Activated CD4-positive, alpha-beta T cell treated with anti-CD3 and anti-CD28 coated beads for 36 hours (primary cell): Measurements from ENCODE around the gene CLECL1. TPM values are rescaled to one million over a fixed set of nuclear protein-coding genes. Genes with fewer than 3 reads are reported as not detected.
"Not testable (repeated sequence)": the region's sequence is repeated elsewhere in the genome, so short reads cannot be mapped to it uniquely, and the experiment has no call there.

ENCODE experiments used
- ATAC-seq: fragments of 200-7000 bp; cut with Tn5 transposase; one replicate; pipeline ENCODE4 v1.10.0; 2021; ENCODE audit warnings: mild to moderate bottlenecking, moderate library complexity
- CTCF ChIA-PET: fragments of 350-600 bp; sonication (Branson Sonifier 250); formaldehyde crosslinking; loops from one replicate; lab custom pipeline; 2021; ENCODE audit warnings: antibody characterized with exemption; lab: Charles Lee
- POLR2A ChIA-PET: fragments of 350-600 bp; sonication (Branson Sonifier 250); formaldehyde crosslinking; loops from one replicate; lab custom pipeline; 2021; ENCODE audit warnings: antibody characterized with exemption, inconsistent platforms; lab: Charles Lee
- DNase-seq: peaks from one replicate; pipeline ENCODE4 v3.0.0-alpha.2; 2020
- H3K27ac Mint-ChIP-seq: one replicate; pipeline ENCODE4 v1.8.0; 2021; ENCODE audit warnings: mixed read lengths
- H3K27me3 Mint-ChIP-seq: one replicate; pipeline ENCODE4 v1.8.0; 2021; ENCODE audit warnings: mixed read lengths
- H3K36me3 Mint-ChIP-seq: one replicate; pipeline ENCODE4 v1.8.0; 2021; ENCODE audit warnings: low read depth, mixed read lengths
- H3K4me1 Mint-ChIP-seq: one replicate; pipeline ENCODE4 v1.8.0; 2021; ENCODE audit warnings: mixed read lengths
- H3K4me3 Mint-ChIP-seq: one replicate; pipeline ENCODE4 v1.8.0; 2021; ENCODE audit warnings: mild to moderate bottlenecking, moderate library complexity, mixed read lengths
- H3K9me3 Mint-ChIP-seq: one replicate; pipeline ENCODE4 v1.8.0; 2021; ENCODE audit warnings: low read depth, mixed read lengths
- intact Hi-C, 2 experiments: fragments of 100-400 bp; cut with DNase I in 1 of 2; cut with micrococcal nuclease in 1 of 2; formaldehyde crosslinking; loops; one replicate each; pipeline versions ENCODE4 v1.14.2 to v1.15.1; 2022 to 2024; cut with DNase I, micrococcal nuclease
- total RNA-seq, 2 experiments: library from RNA; stranded (reverse); gene quantifications; one replicate each; pipeline ENCODE4 v1.2.3, GENCODE V29; 2021

CLECL1 gene
- total RNA-seq, 2 experiments from 2014 or later: 3.1 to 3.8 TPM

- no peak overlapping the region for H3K4me3 Mint-ChIP-seq
- ATAC-seq: no peak
- no peaks in the 10 kb centered on the region for H3K27me3 Mint-ChIP-seq
- peaks cover 10% of the 10 kb centered on the region for H3K9me3 Mint-ChIP-seq
- intact Hi-C loops: no loop called here
- peaks cover 46% of the 10 kb centered on the region for H3K4me1 Mint-ChIP-seq
- peaks cover 11% of the 10 kb centered on the region for H3K36me3 Mint-ChIP-seq
- DNase-seq: no peak
- no peak overlapping the region for H3K27ac Mint-ChIP-seq
- ChIA-PET CTCF (interaction anchor here (0.6 to 1.9 kb wide), 7 partner anchors 9 to 1095 kb away, joined by 3 to 5 read pairs (median 3); no protein-coding TSS in a partner anchor), POLR2A (no interaction called here)
Measured at GRCh38 chr12:9710584-9711375, 22.1 kb downstream of the CLECL1 start.

GRCh38 chr12:9708853-9709252 lies 24.0 kb downstream of the CLECL1 start:
- Mint-ChIP-seq H3K9me3 (peaks cover 22% of the 10 kb centered on the region), H3K27me3 (no peaks in the 10 kb centered on the region), H3K4me3 (no peak overlapping the region), H3K36me3 (peaks cover 21% of the 10 kb centered on the region), H3K27ac (no peak overlapping the region), H3K4me1 (peaks cover 53% of the 10 kb centered on the region)
- DNase-seq (no peak), ATAC-seq (no peak)
- POLR2A ChIA-PET: interaction anchor here (0.6 to 2.7 kb wide), 4 partner anchors 36 to 622 kb away, joined by 3 to 8 read pairs (median 4); partner anchors contain the start of gene CLEC2D
- CTCF ChIA-PET: interaction anchor here (0.6 to 4.3 kb wide), 29 partner anchors 8 to 431 kb away, joined by 3 to 53 read pairs (median 6); partner anchors contain the start of gene CLEC2D
- intact Hi-C loops: loop anchor here (1.0 to 2.0 kb wide), 5 partner anchors 22 to 378 kb away; no protein-coding TSS in a partner anchor

GRCh38 chr12:9707864-9708808 lies 24.8 kb downstream of the CLECL1 start:
- intact Hi-C loops: loop anchor here (1.0 to 2.0 kb wide), 5 partner anchors 23 to 377 kb away; no protein-coding TSS in a partner anchor
- Mint-ChIP-seq H3K36me3 (peaks cover 21% of the 10 kb centered on the region), H3K27ac (peak overlapping the region; percentile 94), H3K4me3 (peak overlapping the region; percentile 60), H3K9me3 (peaks cover 22% of the 10 kb centered on the region), H3K27me3 (no peaks in the 10 kb centered on the region), H3K4me1 (peaks cover 50% of the 10 kb centered on the region)
- POLR2A ChIA-PET: interaction anchor here (1.0 to 2.7 kb wide), 3 partner anchors 36 to 38 kb away, joined by 4 to 8 read pairs (median 4); partner anchors contain the start of gene CLEC2D
- CTCF ChIA-PET: interaction anchor here (0.6 to 4.3 kb wide), 40 partner anchors 8 to 636 kb away, joined by 3 to 53 read pairs (median 4); partner anchors contain the start of genes CLEC2D and CLECL1
- ATAC-seq (peak; percentile 85), DNase-seq (peak; percentile 82)

- peaks cover 21% of the 10 kb centered on the region for H3K36me3 Mint-ChIP-seq
- peak overlapping the region; percentile 94 for H3K27ac Mint-ChIP-seq
- DNase-seq (peak; percentile 32), ATAC-seq (peak; percentile 40)
- POLR2A ChIA-PET: interaction anchor here (0.6 to 2.7 kb wide), 2 partner anchors 38 to 506 kb away, joined by 3 to 8 read pairs; partner anchors contain the start of gene CLEC2D
- CTCF ChIA-PET: interaction anchor here (0.6 to 4.3 kb wide), 22 partner anchors 8 to 377 kb away, joined by 3 to 53 read pairs (median 4); partner anchors contain the start of gene CLEC2D
- peaks cover 55% of the 10 kb centered on the region for H3K4me1 Mint-ChIP-seq
- intact Hi-C loops: no loop called here
- peak overlapping the region; percentile 60 for H3K4me3 Mint-ChIP-seq
- H3K9me3 Mint-ChIP-seq: peaks cover 22% of the 10 kb centered on the region
- no peaks in the 10 kb centered on the region for H3K27me3 Mint-ChIP-seq
Measured at GRCh38 chr12:9707356-9707755, 25.5 kb downstream of the CLECL1 start.

GRCh38 chr12:9706086-9706685 lies 26.7 kb downstream of the CLECL1 start:
- POLR2A ChIA-PET: interaction anchor here (0.5 to 2.7 kb wide), 2 partner anchors 37 to 55 kb away, joined by 4 to 8 read pairs; partner anchors contain the start of gene CLEC2D
- ATAC-seq: no peak
- peak overlapping the region; percentile 52 for H3K27ac Mint-ChIP-seq
- no peak for DNase-seq
- H3K9me3 Mint-ChIP-seq: peaks cover 22% of the 10 kb centered on the region
- H3K27me3 Mint-ChIP-seq: no peaks in the 10 kb centered on the region
- intact Hi-C loops: loop anchor here in 1 of 2 experiments (1.0 kb wide), 1 partner anchor 28 kb away; no protein-coding TSS in a partner anchor
- no peak overlapping the region for H3K4me3 Mint-ChIP-seq
- H3K36me3 Mint-ChIP-seq: peaks cover 21% of the 10 kb centered on the region
- CTCF ChIA-PET: interaction anchor here (0.7 to 4.3 kb wide), 16 partner anchors 9 to 374 kb away, joined by 3 to 53 read pairs (median 4); no protein-coding TSS in a partner anchor
- peaks cover 63% of the 10 kb centered on the region for H3K4me1 Mint-ChIP-seq

- DNase-seq, ATAC-seq, CTCF ChIA-PET, H3K4me3 Mint-ChIP-seq, H3K27ac Mint-ChIP-seq, H3K27me3 Mint-ChIP-seq: not testable (repeated sequence)
- peaks cover 21% of the 10 kb centered on the region for H3K36me3 Mint-ChIP-seq
- intact Hi-C loops: loop anchor here in 1 of 2 experiments (5.0 kb wide), 1 partner anchor 38 kb away; no protein-coding TSS in a partner anchor
- POLR2A ChIA-PET: interaction anchor here (0.6 kb wide), 2 partner anchors 17 to 89 kb away, joined by 3 read pairs; no protein-coding TSS in a partner anchor
- H3K9me3 Mint-ChIP-seq: peaks cover 22% of the 10 kb centered on the region
- H3K4me1 Mint-ChIP-seq: peaks cover 75% of the 10 kb centered on the region
Measured at GRCh38 chr12:9704561-9704960, 28.3 kb downstream of the CLECL1 start.

- H3K27ac Mint-ChIP-seq: peak overlapping the region; percentile 89
- H3K36me3 Mint-ChIP-seq: peaks cover 30% of the 10 kb centered on the region
- ChIA-PET POLR2A (interaction anchor here (0.6 to 1.4 kb wide), 2 partner anchors 55 to 1049 kb away, joined by 3 to 7 read pairs; no protein-coding TSS in a partner anchor), CTCF (interaction anchor here (0.7 to 1.8 kb wide), 5 partner anchors 9 to 371 kb away, joined by 3 to 6 read pairs (median 4); no protein-coding TSS in a partner anchor)
- peaks cover 26% of the 10 kb centered on the region for H3K9me3 Mint-ChIP-seq
- peak overlapping the region; percentile 19 for H3K4me3 Mint-ChIP-seq
- intact Hi-C loops: loop anchor here in 1 of 2 experiments (5.0 kb wide), 1 partner anchor 40 kb away; no protein-coding TSS in a partner anchor
- peak; percentile 53 for ATAC-seq
- H3K27me3 Mint-ChIP-seq: no peaks in the 10 kb centered on the region
- peak; percentile 71 for DNase-seq
- peaks cover 75% of the 10 kb centered on the region for H3K4me1 Mint-ChIP-seq
Measured at GRCh38 chr12:9702255-9702654, 30.6 kb downstream of the CLECL1 start.

GRCh38 chr12:9701380-9702154 lies 31.3 kb downstream of the CLECL1 start:
- ChIA-PET CTCF (interaction anchor here (0.7 to 1.8 kb wide), 5 partner anchors 10 to 370 kb away, joined by 3 to 6 read pairs (median 4); no protein-coding TSS in a partner anchor), POLR2A (interaction anchor here (0.6 to 1.4 kb wide), 4 partner anchors 12 to 1048 kb away, joined by 3 to 7 read pairs (median 4); no protein-coding TSS in a partner anchor)
- Mint-ChIP-seq H3K9me3 (peaks cover 25% of the 10 kb centered on the region), H3K27ac (peak overlapping the region; percentile 89), H3K27me3 (no peaks in the 10 kb centered on the region), H3K36me3 (peaks cover 34% of the 10 kb centered on the region), H3K4me3 (peak overlapping the region; percentile 19), H3K4me1 (peaks cover 72% of the 10 kb centered on the region)
- intact Hi-C loops: loop anchor here (1.0 to 5.0 kb wide), 2 partner anchors 41 to 53 kb away; no protein-coding TSS in a partner anchor
- DNase-seq (peak; percentile 52), ATAC-seq (peak; percentile 61)

- CTCF ChIA-PET: interaction anchor here (0.8 to 1.9 kb wide), 8 partner anchors 8 to 56 kb away, joined by 3 to 9 read pairs (median 3); no protein-coding TSS in a partner anchor
- Mint-ChIP-seq H3K4me3 (no peak overlapping the region), H3K27me3 (no peaks in the 10 kb centered on the region), H3K27ac (peak overlapping the region; percentile 89), H3K36me3 (peaks cover 35% of the 10 kb centered on the region), H3K9me3 (peaks cover 24% of the 10 kb centered on the region), H3K4me1 (peaks cover 66% of the 10 kb centered on the region)
- POLR2A ChIA-PET: interaction anchor here (0.8 kb wide), 1 partner anchor 36 kb away, joined by 3 read pairs; no protein-coding TSS in a partner anchor
- ATAC-seq: no peak
- intact Hi-C loops: loop anchor here in 1 of 2 experiments (5.0 kb wide), 1 partner anchor 42 kb away; no protein-coding TSS in a partner anchor
- no peak for DNase-seq
Measured at GRCh38 chr12:9700606-9700956, 32.3 kb downstream of the CLECL1 start.
